ENCODE measurements around the gene FBXO31. TPM values are rescaled to one million over a fixed set of nuclear protein-coding genes. Genes with fewer than 3 reads are reported as not detected.

Gene FBXO31
- total and polyA plus RNA-seq, 10 of the 15 experiments (the other 5 are each of a cell fraction or from before 2014, with no cell fraction given) = 0.19 to 33.1 (median 10.3) TPM

DNA sequence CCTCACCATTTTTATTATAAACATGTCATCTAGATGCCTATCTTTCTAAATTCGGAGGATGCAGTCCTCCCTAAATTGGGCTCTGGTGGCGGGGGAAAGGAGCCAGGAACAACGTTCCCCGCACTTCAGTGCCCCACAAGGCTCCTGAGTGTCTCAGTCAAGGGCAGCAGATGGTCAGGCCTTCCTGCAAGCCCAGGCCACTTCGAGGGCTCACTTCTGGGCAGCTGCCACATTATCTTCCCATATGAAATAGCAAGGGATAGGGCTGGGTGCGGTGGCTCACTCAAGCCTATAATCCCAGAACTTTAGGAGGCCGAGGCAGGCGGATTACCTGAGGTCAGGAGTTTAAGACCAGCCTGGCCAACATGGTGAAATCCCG, 32.3 kb downstream of the FBXO31 start:
- no peaks in the 10 kb centered on the region for H3K27me3 ChIP-seq (replicated peaks in 1 of 2; ENCODE audit: control insufficient read depth in 2 of 2, insufficient read depth in 2 of 2, low read length in 1 of 2)
- no peak overlapping the region for H3K4me3 ChIP-seq
- TF ChIP-seq, protein P1, sequence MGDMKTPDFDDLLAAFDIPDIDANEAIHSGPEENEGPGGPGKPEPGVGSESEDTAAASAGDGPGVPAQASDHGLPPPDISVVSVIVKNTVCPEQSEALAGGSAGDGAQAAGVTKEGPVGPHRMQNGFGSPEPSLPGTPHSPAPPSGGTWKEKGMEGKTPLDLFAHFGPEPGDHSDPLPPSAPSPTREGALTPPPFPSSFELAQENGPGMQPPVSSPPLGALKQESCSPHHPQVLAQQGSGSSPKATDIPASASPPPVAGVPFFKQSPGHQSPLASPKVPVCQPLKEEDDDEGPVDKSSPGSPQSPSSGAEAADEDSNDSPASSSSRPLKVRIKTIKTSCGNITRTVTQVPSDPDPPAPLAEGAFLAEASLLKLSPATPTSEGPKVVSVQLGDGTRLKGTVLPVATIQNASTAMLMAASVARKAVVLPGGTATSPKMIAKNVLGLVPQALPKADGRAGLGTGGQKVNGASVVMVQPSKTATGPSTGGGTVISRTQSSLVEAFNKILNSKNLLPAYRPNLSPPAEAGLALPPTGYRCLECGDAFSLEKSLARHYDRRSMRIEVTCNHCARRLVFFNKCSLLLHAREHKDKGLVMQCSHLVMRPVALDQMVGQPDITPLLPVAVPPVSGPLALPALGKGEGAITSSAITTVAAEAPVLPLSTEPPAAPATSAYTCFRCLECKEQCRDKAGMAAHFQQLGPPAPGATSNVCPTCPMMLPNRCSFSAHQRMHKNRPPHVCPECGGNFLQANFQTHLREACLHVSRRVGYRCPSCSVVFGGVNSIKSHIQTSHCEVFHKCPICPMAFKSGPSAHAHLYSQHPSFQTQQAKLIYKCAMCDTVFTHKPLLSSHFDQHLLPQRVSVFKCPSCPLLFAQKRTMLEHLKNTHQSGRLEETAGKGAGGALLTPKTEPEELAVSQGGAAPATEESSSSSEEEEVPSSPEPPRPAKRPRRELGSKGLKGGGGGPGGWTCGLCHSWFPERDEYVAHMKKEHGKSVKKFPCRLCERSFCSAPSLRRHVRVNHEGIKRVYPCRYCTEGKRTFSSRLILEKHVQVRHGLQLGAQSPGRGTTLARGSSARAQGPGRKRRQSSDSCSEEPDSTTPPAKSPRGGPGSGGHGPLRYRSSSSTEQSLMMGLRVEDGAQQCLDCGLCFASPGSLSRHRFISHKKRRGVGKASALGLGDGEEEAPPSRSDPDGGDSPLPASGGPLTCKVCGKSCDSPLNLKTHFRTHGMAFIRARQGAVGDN (IDR thresholded peaks at IDR 0.05) = no peak
- TF ChIP-seq ZNF217 (IDR thresholded peaks at IDR 0.05) (no peak), SMC3 (IDR thresholded peaks at IDR 0.05; ENCODE audit: borderline replicate concordance, low read length) (no peak), CBFB (IDR thresholded peaks at IDR 0.05; ENCODE audit: low read depth) (no peak), EGR1 (IDR thresholded peaks at IDR 0.05; ENCODE audit: borderline replicate concordance in 1 of 2, low read depth in 2 of 2, low read length in 2 of 2) (no peak), ZSCAN29 (IDR thresholded peaks at IDR 0.05) (no peak)
- TF ChIP-seq, protein P2, sequence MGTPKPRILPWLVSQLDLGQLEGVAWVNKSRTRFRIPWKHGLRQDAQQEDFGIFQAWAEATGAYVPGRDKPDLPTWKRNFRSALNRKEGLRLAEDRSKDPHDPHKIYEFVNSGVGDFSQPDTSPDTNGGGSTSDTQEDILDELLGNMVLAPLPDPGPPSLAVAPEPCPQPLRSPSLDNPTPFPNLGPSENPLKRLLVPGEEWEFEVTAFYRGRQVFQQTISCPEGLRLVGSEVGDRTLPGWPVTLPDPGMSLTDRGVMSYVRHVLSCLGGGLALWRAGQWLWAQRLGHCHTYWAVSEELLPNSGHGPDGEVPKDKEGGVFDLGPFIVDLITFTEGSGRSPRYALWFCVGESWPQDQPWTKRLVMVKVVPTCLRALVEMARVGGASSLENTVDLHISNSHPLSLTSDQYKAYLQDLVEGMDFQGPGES (IDR thresholded peaks at IDR 0.05) = no peak
- TF ChIP-seq, protein P3, sequence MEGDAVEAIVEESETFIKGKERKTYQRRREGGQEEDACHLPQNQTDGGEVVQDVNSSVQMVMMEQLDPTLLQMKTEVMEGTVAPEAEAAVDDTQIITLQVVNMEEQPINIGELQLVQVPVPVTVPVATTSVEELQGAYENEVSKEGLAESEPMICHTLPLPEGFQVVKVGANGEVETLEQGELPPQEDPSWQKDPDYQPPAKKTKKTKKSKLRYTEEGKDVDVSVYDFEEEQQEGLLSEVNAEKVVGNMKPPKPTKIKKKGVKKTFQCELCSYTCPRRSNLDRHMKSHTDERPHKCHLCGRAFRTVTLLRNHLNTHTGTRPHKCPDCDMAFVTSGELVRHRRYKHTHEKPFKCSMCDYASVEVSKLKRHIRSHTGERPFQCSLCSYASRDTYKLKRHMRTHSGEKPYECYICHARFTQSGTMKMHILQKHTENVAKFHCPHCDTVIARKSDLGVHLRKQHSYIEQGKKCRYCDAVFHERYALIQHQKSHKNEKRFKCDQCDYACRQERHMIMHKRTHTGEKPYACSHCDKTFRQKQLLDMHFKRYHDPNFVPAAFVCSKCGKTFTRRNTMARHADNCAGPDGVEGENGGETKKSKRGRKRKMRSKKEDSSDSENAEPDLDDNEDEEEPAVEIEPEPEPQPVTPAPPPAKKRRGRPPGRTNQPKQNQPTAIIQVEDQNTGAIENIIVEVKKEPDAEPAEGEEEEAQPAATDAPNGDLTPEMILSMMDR (IDR thresholded peaks at IDR 0.05 in 2 of 3, conservative IDR thresholded peaks at IDR 0.05 in 1 of 3; ENCODE audit: control insufficient read depth in 2 of 3, extremely low read depth in 1 of 3, insufficient read depth in 1 of 3, low read depth in 3 of 3, low read length in 3 of 3) = no peak
- TF ChIP-seq, protein P4, sequence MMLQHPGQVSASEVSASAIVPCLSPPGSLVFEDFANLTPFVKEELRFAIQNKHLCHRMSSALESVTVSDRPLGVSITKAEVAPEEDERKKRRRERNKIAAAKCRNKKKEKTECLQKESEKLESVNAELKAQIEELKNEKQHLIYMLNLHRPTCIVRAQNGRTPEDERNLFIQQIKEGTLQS (IDR thresholded peaks at IDR 0.05; ENCODE audit: borderline replicate concordance, extremely low read depth, low read depth, low read length) = no peak
- TF ChIP-seq, protein P5, sequence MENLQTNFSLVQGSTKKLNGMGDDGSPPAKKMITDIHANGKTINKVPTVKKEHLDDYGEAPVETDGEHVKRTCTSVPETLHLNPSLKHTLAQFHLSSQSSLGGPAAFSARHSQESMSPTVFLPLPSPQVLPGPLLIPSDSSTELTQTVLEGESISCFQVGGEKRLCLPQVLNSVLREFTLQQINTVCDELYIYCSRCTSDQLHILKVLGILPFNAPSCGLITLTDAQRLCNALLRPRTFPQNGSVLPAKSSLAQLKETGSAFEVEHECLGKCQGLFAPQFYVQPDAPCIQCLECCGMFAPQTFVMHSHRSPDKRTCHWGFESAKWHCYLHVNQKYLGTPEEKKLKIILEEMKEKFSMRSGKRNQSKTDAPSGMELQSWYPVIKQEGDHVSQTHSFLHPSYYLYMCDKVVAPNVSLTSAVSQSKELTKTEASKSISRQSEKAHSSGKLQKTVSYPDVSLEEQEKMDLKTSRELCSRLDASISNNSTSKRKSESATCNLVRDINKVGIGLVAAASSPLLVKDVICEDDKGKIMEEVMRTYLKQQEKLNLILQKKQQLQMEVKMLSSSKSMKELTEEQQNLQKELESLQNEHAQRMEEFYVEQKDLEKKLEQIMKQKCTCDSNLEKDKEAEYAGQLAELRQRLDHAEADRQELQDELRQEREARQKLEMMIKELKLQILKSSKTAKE (IDR thresholded peaks at IDR 0.05; ENCODE audit: low read depth, poor library complexity, severe bottlenecking) = no peak
- RAD21 ChIA-PET (ENCODE audit: unreplicated experiment) = no interaction called here
- no peak overlapping the region for H2AFZ ChIP-seq (ENCODE audit: control insufficient read depth, low read depth, low read length)
- no peaks in the 10 kb centered on the region for H3K9me3 ChIP-seq (replicated peaks; ENCODE audit: control insufficient read depth, insufficient read depth, low read length)
- no peak for ATAC-seq
- WGBS (ENCODE audit: insufficient coverage, insufficient replicate concordance, low lambda C conversion rate, missing lambda C conversion rate) = 71% methylated on average over 9 of the region's 9 CpGs
- in situ Hi-C loops (cut with MboI) (no loop called here), intact Hi-C loops (cut with micrococcal nuclease; ENCODE audit: unreplicated experiment) (no loop called here)
- BruUV-seq (replicated peaks) = no TSS peak
- no peaks in the 10 kb centered on the region for H4K20me1 ChIP-seq (ENCODE audit: control insufficient read depth, insufficient read depth)
- no peaks in the 10 kb centered on the region for H3K79me2 ChIP-seq (ENCODE audit: control insufficient read depth, insufficient read depth, low read length)
- no peak overlapping the region for H3K4me2 ChIP-seq (ENCODE audit: control insufficient read depth, insufficient read depth)
- SMC1A ChIA-PET (ENCODE audit: uncharacterized antibody, unreplicated experiment) = no interaction called here
- FAIRE-seq = no peak
- H3K4me1 ChIP-seq (ENCODE audit: control insufficient read depth, insufficient read depth, low read length) = no peaks in the 10 kb centered on the region
- H3K27ac ChIP-seq (ENCODE audit: control insufficient read depth, insufficient read depth) = no peak overlapping the region
- DNase-seq (ENCODE audit: low read depth, low spot score) = no peak
- POLR2A ChIA-PET = no interaction called here
- CTCF ChIA-PET = interaction anchor here (0.6 kb wide), 1 partner anchor 9 kb away, joined by 3 read pairs; no protein-coding TSS in a partner anchor
- H3K36me3 ChIP-seq (ENCODE audit: control insufficient read depth in 2 of 2, insufficient read depth in 2 of 2, low read length in 1 of 2) = peaks cover 0 to 4% of the 10 kb centered on the region in 2 experiments; a peak in 3 of 4 replicates
- H3K9ac ChIP-seq (ENCODE audit: control insufficient read depth, insufficient read depth, low read length) = no peak overlapping the region
